HG02798 (cell line): ENCODE data around the gene CBFA2T2.
"Not testable (repeated sequence)": the region's sequence is repeated elsewhere in the genome, so short reads cannot be mapped to it uniquely, and the experiment has no call there.

Experiments
- ATAC-seq: cut with Tn5 transposase; IDR thresholded peaks from one replicate; pipeline ENCODE4 v1.9.1; 2021; ENCODE audit warnings: mild to moderate bottlenecking; ENCODE audit not compliant: unreplicated experiment, poor library complexity

Gene CBFA2T2

GRCh38 chr20:33686100-33686983 is 196.4 kb downstream of the CBFA2T2 start, which contains the start of gene E2F1:
E2F1 (minus strand) TSS chr20:33686385; CDS start chr20:33686264, 121 bp downstream.
- peak; percentile 89 for ATAC-seq

DNA sequence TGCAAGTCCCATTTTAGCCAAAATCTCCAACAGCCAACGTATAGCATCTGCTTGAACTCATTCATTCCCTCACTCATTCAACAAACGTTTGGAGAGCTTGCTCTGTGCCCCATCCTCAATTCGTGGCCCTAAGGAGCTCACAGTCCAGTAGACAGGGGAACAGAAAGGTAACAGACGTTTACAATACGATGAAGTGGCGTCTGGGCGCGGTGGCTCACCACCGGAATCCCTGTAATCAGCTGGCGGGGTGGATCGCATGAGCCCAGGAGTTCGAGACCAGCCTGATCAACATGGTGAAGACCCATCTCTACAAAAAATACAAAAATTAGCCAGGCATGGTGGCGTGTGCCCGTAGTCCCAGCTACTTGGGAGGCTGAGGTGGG is 197.1 kb downstream of the CBFA2T2 start:
- no peak for ATAC-seq

DNA sequence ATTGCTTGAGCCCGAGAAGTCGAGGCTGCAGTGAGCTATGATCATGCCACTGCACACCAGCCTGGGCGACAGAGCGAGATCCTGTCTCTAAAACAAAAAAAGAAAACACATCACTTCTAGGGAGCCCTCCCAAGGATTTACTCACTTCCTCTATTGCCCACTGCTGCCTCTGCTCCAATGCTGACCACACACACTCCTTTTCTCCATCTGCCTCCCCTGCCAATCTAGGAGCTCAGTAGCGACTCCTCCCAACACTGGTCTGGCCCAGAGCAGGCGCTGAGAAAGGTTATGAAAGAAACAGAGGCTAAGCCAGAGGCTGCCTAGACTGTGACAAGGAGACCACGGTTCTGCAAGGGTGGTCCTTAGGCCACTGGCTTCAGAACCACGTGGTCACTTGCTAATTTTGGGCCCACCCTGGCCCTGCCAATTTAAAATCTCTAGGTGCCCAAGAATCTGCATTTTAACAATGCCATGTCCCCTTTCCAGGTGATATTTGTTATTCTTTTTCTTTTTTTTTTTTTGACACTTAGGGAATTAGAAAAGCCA is 197.5 kb downstream of the CBFA2T2 start:
- ATAC-seq: no peak

- no peak for ATAC-seq
Observed at GRCh38 chr20:33687993-33688937, 198.4 kb downstream of the CBFA2T2 start.

DNA sequence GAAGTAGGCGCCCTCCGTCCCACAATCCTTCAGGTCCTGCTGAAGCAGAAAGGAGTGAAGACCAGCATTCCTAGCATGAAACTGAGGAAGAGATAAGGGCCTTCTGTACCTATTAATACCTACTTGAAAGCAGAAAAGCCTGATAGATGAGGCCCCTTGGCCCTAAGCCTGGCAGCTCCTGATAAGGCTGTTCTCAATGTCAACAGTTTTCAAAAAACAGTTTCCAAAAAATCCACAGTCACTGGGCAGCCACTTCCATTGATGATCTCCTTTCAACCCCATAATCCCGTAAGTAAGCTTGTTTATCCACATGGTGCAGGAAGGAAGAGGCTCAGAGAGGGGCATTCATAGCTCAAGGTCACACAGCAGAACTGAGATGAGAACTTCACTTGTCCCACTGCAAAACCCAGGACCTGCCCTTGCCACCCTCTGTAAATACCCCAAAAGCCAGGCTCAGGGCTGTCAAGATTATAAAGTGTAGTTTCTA is 199.1 kb downstream of the CBFA2T2 start:
- no peak for ATAC-seq

- no peak for ATAC-seq
Observed at GRCh38 chr20:33689493-33689892, 199.6 kb downstream of the CBFA2T2 start.

- ATAC-seq: no peak
Observed at GRCh38 chr20:33689973-33690372, 200.1 kb downstream of the CBFA2T2 start.

- ATAC-seq: no peak
Observed at GRCh38 chr20:33693289-33693688, 203.4 kb downstream of the CBFA2T2 start.

GRCh38 chr20:33693741-33694638 is 204.1 kb downstream of the CBFA2T2 start:
- ATAC-seq: no peak

GRCh38 chr20:33694639-33695012 is 204.7 kb downstream of the CBFA2T2 start:
- ATAC-seq: no peak

DNA sequence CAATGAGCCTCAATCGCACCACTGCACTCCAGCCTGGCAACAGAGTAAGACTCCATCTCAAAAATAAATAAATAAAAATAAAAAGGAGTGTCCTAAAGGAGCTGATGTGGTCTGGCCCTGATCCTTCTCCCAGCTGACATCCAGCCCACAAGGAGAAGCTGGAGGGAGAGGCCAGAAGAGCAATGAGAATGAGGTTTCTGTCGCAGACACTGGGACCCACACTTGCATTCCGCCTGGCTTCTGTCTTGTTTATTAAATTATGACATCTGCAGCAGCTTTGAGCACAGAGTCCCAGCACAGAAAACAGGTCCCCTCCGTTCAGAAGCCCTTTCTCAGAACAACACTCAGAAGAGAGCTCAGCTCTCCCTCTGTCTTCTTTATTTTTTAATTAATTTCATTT is 206.6 kb downstream of the CBFA2T2 start:
- no peak for ATAC-seq

DNA sequence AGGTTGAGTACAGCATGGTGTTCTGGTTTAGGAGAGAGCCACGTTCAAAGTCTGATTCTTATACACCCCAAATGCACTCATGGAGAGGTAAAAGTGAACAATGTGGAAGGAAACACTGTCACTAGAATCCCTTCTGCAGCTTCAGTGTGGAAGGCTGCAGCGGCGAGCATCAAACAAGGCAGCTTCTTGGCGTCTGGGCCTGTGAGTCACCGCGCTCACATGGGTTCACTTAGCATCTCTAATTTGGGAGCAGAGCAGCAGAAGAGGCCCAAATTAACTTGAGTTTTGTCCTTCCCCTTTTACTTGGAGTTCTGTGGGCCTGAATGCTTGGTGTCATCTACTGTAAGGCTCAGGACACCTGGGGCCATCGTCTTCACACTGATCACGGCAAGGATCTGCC is 207.2 kb downstream of the CBFA2T2 start:
- ATAC-seq: no peak

DNA sequence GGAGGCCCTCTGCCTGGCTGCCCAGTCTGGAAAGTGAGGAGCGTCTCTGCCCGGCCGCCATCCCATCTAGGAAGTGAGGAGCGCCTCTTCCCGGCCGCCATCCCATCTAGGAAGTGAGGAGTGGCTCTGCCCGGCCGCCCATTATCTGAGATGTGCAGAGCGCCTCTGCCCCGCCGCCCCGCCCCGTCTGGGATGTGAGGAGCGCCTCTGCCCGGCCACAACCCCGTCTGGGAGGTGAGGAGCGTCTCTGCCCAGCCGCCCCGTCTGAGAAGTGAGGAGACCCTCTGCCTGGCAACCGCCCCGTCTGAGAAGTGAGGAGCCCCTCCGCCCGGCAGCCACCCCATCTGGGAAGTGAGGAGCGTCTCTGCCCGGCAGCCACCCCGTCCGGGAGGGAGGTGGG is 209.1 kb downstream of the CBFA2T2 start:
- ATAC-seq: not testable (repeated sequence)
